ENCODE results near the gene PSMC3IP. TPM values are rescaled to one million over a fixed set of nuclear protein-coding genes. Genes with fewer than 3 reads are reported as not detected.
"Not testable (repeated sequence)": the region's sequence is repeated elsewhere in the genome, so short reads cannot be mapped to it uniquely, and the experiment has no call there.

Gene PSMC3IP
- polyA plus RNA-seq, 1 donor (not counting 4 experiments of a cell fraction or from before 2014, with no cell fraction given): 7.7 TPM

DNA sequence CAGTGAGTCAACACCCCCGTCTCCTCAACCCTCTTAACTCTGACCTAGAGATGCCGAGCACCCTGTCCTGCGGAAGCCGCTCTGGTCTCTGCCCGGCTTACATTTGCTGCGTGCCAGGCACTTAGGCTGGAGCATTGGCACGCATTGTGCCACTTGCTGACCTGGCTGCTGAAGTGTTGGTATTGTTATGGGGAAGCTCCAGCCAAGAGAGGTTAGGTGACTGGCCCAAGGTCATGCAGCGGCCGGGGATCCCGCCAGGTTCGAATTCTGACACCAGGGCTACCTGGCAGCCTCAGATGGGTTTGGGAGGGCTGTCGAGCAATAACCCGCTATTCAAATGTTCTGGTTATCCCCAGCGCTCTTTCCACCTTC lies 29.8 kb downstream of the PSMC3IP start:
- Histone ChIP-seq H3K79me2 (ENCODE audit: control insufficient read depth, insufficient read depth, low read length) (no peaks in the 10 kb centered on the region), H3K4me2 (ENCODE audit: control insufficient read depth, extremely low read depth, insufficient read depth, low read depth, low read length) (peak overlapping the region; percentile 76), H3K27ac (ENCODE audit: control insufficient read depth, insufficient read depth, low read length) (no peak overlapping the region), H3K9ac (ENCODE audit: control insufficient read depth, extremely low read depth, insufficient read depth, low read length) (no peak overlapping the region), H2AFZ (ENCODE audit: control insufficient read depth, low read length) (no peak overlapping the region), H3K9me3 (ENCODE audit: control insufficient read depth, low read depth, low read length) (no peaks in the 10 kb centered on the region), H3K4me3 (ENCODE audit: control insufficient read depth in 2 of 3, extremely low read depth in 1 of 3, insufficient read depth in 2 of 3, low read depth in 1 of 3, low read length in 3 of 3) (no peak overlapping the region), H3K36me3 (ENCODE audit: control insufficient read depth in 2 of 2, extremely low read depth in 1 of 2, insufficient read depth in 2 of 2, low read length in 2 of 2) (peaks cover 2 to 7% of the 10 kb centered on the region in 2 experiments), H3K4me1 (ENCODE audit: control insufficient read depth, extremely low read depth, insufficient read depth, low read length) (peaks cover 8% of the 10 kb centered on the region), H3K9me1 (ENCODE audit: control insufficient read depth, extremely low read depth, insufficient read depth, low read length) (no peaks in the 10 kb centered on the region), H4K20me1 (ENCODE audit: control insufficient read depth, extremely low read depth, insufficient read depth, low read length) (no peaks in the 10 kb centered on the region), H3K27me3 (ENCODE audit: control insufficient read depth, extremely low read depth, insufficient read depth, low read length) (no peaks in the 10 kb centered on the region)
- TF ChIP-seq EZH2 (IDR thresholded peaks at IDR 0.05; ENCODE audit: low read length): no peak
- TF ChIP-seq, protein P1, sequence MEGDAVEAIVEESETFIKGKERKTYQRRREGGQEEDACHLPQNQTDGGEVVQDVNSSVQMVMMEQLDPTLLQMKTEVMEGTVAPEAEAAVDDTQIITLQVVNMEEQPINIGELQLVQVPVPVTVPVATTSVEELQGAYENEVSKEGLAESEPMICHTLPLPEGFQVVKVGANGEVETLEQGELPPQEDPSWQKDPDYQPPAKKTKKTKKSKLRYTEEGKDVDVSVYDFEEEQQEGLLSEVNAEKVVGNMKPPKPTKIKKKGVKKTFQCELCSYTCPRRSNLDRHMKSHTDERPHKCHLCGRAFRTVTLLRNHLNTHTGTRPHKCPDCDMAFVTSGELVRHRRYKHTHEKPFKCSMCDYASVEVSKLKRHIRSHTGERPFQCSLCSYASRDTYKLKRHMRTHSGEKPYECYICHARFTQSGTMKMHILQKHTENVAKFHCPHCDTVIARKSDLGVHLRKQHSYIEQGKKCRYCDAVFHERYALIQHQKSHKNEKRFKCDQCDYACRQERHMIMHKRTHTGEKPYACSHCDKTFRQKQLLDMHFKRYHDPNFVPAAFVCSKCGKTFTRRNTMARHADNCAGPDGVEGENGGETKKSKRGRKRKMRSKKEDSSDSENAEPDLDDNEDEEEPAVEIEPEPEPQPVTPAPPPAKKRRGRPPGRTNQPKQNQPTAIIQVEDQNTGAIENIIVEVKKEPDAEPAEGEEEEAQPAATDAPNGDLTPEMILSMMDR (optimal IDR thresholded peaks at IDR 0.05 in 1 of 3, IDR thresholded peaks at IDR 0.05 in 1 of 3, conservative IDR thresholded peaks at IDR 0.05 in 1 of 3; ENCODE audit: extremely low read depth in 1 of 3, insufficient read depth in 2 of 3, low read length in 3 of 3): no peak
- no peak for DNase-seq (ENCODE audit: low read depth, low spot score)
- no peak for FAIRE-seq
- dilution Hi-C loops (cut with MboI; ENCODE audit: extremely low pct_ligation_motif_present, low sequenced_read_pairs): no loop called here

DNA sequence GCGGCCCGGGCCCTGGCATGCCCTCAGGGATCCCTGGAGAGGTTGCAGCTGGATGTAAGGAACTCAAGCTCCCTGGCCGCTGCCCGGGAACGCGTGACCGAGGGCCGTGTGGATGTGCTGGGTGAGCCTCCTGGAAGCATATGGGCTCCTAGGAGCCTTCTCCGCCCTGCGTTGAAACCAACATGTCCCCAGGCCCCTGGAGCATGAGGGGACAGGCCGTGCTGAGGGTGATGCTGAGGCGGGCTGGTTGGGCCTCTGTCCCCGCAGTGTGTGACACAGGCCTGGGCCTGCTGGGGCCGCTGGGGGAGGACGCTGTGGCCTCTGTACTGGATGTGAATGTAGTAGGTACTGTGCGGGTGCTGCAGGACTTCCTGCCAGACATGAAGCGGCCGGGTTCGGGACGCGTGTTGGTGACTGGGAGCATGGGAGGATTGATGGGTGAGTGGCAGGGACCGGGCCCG lies 30.5 kb downstream of the PSMC3IP start:
- Histone ChIP-seq H3K79me2 (ENCODE audit: control insufficient read depth, insufficient read depth, low read length) (no peaks in the 10 kb centered on the region), H3K36me3 (ENCODE audit: control insufficient read depth in 2 of 2, extremely low read depth in 1 of 2, insufficient read depth in 2 of 2, low read length in 2 of 2) (peaks cover 3 to 7% of the 10 kb centered on the region in 2 experiments), H3K4me3 (ENCODE audit: control insufficient read depth in 2 of 3, extremely low read depth in 1 of 3, insufficient read depth in 2 of 3, low read depth in 1 of 3, low read length in 3 of 3) (no peak overlapping the region), H3K27me3 (ENCODE audit: control insufficient read depth, extremely low read depth, insufficient read depth, low read length) (no peaks in the 10 kb centered on the region), H3K9me3 (ENCODE audit: control insufficient read depth, low read depth, low read length) (no peaks in the 10 kb centered on the region), H2AFZ (ENCODE audit: control insufficient read depth, low read length) (no peak overlapping the region), H3K4me2 (ENCODE audit: control insufficient read depth, extremely low read depth, insufficient read depth, low read depth, low read length) (no peak overlapping the region), H3K9ac (ENCODE audit: control insufficient read depth, extremely low read depth, insufficient read depth, low read length) (no peak overlapping the region), H3K4me1 (ENCODE audit: control insufficient read depth, extremely low read depth, insufficient read depth, low read length) (peaks cover 8% of the 10 kb centered on the region), H3K27ac (ENCODE audit: control insufficient read depth, insufficient read depth, low read length) (no peak overlapping the region), H3K9me1 (ENCODE audit: control insufficient read depth, extremely low read depth, insufficient read depth, low read length) (no peaks in the 10 kb centered on the region), H4K20me1 (ENCODE audit: control insufficient read depth, extremely low read depth, insufficient read depth, low read length) (no peaks in the 10 kb centered on the region)
- TF ChIP-seq EZH2 (IDR thresholded peaks at IDR 0.05; ENCODE audit: low read length): no peak
- TF ChIP-seq, protein P1 (optimal IDR thresholded peaks at IDR 0.05 in 1 of 3, IDR thresholded peaks at IDR 0.05 in 1 of 3, conservative IDR thresholded peaks at IDR 0.05 in 1 of 3; ENCODE audit: extremely low read depth in 1 of 3, insufficient read depth in 2 of 3, low read length in 3 of 3): no peak
- DNase-seq (ENCODE audit: low read depth, low spot score) (no peak), FAIRE-seq (no peak)
- dilution Hi-C loops (cut with MboI; ENCODE audit: extremely low pct_ligation_motif_present, low sequenced_read_pairs): no loop called here

DNA sequence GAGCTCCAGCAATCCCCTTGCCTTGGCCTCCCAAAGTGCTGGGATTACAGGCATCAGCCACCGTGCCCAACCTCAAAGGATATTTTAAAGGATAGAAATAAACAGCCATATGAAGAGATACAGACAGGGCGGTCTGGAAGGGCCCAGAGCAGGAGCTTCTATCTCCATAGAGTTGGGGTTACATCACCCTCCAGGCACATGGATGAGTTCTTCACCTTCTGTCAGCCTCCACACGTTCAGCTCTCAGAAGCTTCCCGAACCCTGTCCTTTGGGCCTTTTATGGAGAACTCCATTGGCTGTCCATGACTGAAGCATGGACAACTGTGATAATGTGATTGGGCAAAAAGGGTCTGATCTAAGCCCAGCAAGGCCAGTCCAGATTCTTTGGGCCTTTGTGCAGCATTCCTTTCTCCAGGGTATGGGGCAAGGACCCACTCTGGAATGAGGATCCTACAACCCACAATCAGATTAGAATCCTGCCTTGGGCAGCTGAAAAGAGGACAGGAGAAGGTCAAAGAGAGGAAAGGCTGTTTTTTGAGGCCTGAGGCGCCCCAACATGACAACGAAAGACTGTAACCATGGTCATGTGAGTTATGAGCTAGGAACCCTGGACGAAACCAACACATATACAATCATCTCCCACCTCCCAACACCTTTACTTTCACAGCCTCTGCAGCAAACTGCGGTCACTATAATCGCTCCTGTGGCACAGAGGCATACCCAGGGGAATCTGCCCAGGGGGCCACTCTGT lies 31.6 kb downstream of the PSMC3IP start:
- H3K79me2 ChIP-seq (ENCODE audit: control insufficient read depth, insufficient read depth, low read length); DNase-seq (ENCODE audit: low read depth, low spot score); H3K9ac ChIP-seq (ENCODE audit: control insufficient read depth, extremely low read depth, insufficient read depth, low read length); H3K27me3 ChIP-seq (ENCODE audit: control insufficient read depth, extremely low read depth, insufficient read depth, low read length); H3K9me3 ChIP-seq (ENCODE audit: control insufficient read depth, low read depth, low read length); H3K4me3 ChIP-seq (ENCODE audit: control insufficient read depth in 2 of 3, extremely low read depth in 1 of 3, insufficient read depth in 2 of 3, low read depth in 1 of 3, low read length in 3 of 3); H3K36me3 ChIP-seq (ENCODE audit: control insufficient read depth in 2 of 2, extremely low read depth in 1 of 2, insufficient read depth in 2 of 2, low read length in 2 of 2); H3K9me1 ChIP-seq (ENCODE audit: control insufficient read depth, extremely low read depth, insufficient read depth, low read length); H4K20me1 ChIP-seq (ENCODE audit: control insufficient read depth, extremely low read depth, insufficient read depth, low read length); dilution Hi-C loops (cut with MboI; ENCODE audit: extremely low pct_ligation_motif_present, low sequenced_read_pairs); H3K27ac ChIP-seq (ENCODE audit: control insufficient read depth, insufficient read depth, low read length); H2AFZ ChIP-seq (ENCODE audit: control insufficient read depth, low read length); H3K4me2 ChIP-seq (ENCODE audit: control insufficient read depth, extremely low read depth, insufficient read depth, low read depth, low read length): not testable (repeated sequence)
- peak; percentile 41 for FAIRE-seq
- H3K4me1 ChIP-seq (ENCODE audit: control insufficient read depth, extremely low read depth, insufficient read depth, low read length): peaks cover 14% of the 10 kb centered on the region
